ENCODE data around the gene TRIOBP.

The TRIOBP gene

DNA sequence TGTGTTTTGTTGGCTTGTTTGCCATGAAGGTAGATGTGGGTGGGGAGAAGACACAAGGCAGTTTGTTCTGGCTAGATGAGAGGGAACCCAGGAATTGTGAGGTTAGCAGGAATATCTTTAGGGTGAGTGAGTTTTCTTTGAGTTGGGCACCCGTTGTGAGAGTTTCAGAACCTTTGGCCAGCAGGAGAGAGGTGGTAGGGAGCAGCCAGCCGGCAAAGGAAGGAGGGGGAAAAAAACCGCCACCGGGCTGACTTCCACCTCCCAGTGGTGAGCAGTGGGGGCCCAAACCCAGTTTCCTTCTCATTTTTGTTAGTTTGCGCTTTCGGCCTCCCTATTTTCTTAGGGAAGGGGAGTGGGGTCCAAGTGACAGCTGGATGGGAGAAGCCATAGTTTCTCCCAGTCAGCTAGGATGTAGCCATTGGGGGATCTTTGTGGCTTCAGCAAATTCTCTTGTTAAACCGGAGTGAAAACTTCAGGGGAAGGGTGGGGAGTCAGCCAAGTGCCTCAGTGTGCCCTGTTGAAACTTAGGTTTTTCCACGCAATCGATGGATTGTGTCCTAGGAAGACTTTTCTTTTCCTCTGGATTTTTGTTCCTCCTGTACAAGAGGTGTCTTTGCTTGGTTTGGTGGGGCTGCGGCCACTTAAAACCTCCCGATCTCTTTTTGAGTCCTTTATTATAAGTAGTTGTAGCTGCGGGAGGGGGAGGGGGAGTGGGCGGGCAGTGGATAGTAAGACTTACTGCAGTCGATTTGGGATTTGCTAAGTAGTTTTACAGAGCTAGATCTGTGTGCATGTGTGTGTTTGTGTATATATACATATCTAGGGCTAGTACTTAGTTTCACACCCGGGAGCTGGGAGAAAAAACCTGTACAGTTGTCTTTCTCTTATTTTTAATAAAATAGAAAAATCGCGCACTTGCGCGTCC, 109.8 kb downstream of the TRIOBP start:
- DNase-seq = no peak

- peak; percentile 87 for DNase-seq
These were observed 110.8 kb downstream of the TRIOBP start, which contains the start of gene GCAT for GRCh38 chr22:37807410-37808293. TSS of gene GCAT (plus strand) at chr22:37807934. CDS start at chr22:37807968, 34 bp downstream.

- DNase-seq = no peak
These were observed 111.4 kb downstream of the TRIOBP start for GRCh38 chr22:37808294-37808657.

- no peak for DNase-seq
These were observed 113.0 kb downstream of the TRIOBP start for GRCh38 chr22:37809672-37810333.

- DNase-seq = no peak
These were observed 115.0 kb downstream of the TRIOBP start for GRCh38 chr22:37811867-37812266.

DNA sequence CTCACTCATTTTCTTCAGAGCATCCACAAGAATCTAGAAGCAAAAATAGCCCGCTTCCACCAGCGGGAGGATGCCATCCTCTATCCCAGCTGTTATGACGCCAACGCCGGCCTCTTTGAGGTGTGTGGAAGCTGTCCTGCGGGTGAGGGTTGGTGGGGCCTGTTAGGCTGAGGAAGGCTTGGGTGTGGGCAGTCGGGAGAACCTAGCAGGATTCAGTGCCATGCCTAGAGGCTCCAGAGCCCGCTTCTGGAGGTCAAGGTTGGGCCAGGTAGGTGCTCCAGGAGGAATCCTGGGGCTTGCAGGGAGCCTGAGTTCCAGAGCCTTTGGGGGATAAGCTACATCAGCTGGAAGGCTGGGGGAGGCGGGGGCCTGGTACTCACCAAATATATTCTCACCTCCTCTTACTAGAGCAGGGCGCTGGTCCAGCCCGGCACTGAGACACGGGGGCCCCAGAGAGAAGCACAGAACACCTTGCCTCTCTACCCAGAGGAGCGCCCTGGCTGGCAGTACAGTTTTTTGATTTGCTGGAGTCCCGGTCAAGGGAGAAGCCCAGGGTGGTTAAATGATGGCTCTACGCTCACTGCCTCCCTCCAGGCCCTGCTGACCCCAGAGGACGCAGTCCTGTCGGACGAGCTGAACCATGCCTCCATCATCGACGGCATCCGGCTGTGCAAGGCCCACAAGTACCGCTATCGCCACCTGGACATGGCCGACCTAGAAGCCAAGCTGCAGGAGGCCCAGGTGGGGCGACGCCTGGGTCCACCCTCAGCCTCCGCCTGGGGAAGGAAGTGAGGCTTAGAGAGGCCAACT, 116.2 kb downstream of the TRIOBP start:
- DNase-seq = no peak

DNA sequence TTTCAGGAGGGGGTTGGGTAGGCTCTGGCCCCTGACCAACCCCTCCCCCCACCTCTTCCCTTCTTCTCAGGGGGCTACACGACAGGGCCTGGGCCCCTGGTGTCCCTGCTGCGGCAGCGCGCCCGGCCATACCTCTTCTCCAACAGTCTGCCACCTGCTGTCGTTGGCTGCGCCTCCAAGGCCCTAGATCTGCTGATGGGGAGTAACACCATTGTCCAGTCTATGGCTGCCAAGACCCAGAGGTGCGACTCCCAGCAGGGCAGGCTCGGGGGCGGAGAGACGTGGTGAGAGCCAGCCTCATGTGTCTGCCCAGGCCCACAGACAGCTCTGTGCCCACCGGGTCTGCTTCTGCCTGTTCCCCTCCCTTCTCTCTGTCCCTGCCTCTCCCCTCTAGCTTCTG, 118.7 kb downstream of the TRIOBP start:
- no peak for DNase-seq

GRCh38 chr22:37816543-37817180, 119.8 kb downstream of the TRIOBP start:
- no peak for DNase-seq

GRCh38 chr22:37817705-37818408, 121.0 kb downstream of the TRIOBP start:
- peak; percentile 64 for DNase-seq

DNA sequence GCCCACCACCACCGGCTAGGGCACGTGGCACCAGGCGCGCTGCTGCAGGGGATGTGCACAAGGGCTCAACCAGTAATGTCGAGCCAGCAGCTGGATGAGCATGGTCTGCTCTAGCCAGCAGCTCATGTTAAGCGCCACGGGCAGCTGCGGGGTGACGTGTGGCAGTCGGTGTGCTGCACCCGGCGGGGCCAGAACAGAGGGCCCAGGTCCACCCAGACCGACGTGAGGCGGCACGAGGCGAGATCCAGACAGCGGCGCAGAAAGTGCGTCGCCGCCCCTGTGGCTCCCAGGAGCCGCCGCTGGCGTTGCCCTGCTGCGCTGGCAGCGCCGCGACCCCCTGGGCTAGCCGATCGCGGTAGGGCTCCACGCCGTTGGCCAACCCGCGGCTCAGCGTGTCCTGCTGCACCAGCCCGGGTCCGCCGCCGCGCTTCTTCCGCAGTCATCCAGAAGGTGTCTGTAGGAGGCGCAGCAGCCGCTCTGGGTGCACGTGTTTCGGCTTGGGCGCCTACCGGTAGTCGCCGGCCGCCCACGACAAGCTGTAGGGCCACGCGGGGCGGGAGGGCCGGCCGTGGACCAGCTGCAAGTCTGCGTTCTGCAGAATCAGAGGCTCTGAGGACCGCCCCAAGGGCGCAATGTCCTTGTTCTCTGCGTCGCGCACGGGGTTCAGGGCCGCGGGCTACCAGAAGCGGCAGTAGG, 121.7 kb downstream of the TRIOBP start:
- DNase-seq = peak; percentile 52

GRCh38 chr22:37819105-37819433, 122.2 kb downstream of the TRIOBP start:
- DNase-seq = no peak

- DNase-seq = no peak
These were observed 123.5 kb downstream of the TRIOBP start for GRCh38 chr22:37820350-37820749.

DNA sequence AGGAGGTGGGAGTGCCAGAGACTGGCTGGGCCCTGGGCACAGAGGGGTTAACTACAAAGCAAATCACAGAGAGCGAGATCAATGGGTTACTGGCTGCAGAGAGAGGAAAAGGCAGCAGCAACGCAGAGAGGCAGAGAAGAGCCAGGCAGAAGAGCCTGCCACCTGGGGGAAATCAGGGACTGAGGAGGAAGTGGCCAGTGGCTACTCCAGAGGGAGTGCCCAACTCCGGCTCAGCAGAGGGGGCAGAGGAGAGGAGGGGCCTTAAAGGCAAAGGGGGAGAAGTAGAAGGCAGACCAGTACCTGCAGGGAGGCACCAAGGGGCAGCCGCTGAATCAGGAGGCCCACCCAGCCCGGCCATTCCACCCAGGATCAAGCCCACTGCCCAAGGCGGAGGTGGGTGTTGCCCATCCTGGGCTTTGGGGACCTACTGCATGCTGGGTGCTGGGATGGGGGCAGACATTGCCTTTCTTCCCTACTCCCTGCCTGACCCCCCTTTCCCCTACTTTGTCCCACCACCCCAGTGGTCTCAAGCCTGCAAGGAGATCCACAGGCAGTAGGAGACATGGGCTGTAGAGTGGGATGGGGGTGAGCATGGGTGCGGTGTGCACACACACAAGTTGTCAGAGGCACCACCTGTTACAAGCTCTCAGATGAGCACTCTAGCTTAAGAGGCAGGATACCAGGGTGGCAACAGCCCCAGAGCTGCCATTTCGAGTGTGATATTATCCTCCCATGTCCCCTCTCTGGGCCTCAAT, 125.4 kb downstream of the TRIOBP start:
- DNase-seq = no peak

DNA sequence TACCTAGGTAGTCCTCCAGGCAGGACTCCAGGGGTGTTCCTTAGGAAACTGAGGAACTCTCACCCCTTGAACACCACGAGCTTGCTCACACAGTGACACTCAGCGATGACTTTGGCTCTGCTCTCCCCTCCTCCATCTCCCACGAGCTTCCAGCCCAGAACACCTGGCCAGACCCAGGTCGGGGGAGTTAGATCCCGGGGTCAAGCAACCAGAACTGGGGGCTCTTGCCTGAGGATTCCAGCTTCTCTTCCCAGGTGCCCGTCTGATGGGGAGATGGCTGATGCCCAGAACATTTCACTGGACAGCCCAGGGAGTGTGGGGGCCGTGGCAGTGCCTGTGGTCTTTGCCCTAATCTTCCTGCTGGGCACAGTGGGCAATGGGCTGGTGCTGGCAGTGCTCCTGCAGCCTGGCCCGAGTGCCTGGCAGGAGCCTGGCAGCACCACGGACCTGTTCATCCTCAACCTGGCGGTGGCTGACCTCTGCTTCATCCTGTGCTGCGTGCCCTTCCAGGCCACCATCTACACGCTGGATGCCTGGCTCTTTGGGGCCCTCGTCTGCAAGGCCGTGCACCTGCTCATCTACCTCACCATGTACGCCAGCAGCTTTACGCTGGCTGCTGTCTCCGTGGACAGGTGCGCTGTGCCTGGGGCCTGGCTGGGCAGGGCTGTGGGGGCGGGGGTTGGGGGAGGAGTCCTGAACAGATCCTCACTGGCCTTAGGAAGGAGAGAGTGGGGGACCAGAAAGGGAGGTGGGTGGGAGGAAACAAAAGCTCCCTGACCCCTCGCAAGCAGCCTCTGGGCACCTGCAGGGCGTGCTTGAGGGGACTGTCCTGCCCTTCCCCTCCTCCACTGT, 126.5 kb downstream of the TRIOBP start, which contains the start of gene GALR3:
Gene GALR3, plus strand, starts transcription at position 249 of the 852 bp plus-strand sequence. Its CDS starts 25 bp downstream, at position 274.
- DNase-seq = no peak

DNA sequence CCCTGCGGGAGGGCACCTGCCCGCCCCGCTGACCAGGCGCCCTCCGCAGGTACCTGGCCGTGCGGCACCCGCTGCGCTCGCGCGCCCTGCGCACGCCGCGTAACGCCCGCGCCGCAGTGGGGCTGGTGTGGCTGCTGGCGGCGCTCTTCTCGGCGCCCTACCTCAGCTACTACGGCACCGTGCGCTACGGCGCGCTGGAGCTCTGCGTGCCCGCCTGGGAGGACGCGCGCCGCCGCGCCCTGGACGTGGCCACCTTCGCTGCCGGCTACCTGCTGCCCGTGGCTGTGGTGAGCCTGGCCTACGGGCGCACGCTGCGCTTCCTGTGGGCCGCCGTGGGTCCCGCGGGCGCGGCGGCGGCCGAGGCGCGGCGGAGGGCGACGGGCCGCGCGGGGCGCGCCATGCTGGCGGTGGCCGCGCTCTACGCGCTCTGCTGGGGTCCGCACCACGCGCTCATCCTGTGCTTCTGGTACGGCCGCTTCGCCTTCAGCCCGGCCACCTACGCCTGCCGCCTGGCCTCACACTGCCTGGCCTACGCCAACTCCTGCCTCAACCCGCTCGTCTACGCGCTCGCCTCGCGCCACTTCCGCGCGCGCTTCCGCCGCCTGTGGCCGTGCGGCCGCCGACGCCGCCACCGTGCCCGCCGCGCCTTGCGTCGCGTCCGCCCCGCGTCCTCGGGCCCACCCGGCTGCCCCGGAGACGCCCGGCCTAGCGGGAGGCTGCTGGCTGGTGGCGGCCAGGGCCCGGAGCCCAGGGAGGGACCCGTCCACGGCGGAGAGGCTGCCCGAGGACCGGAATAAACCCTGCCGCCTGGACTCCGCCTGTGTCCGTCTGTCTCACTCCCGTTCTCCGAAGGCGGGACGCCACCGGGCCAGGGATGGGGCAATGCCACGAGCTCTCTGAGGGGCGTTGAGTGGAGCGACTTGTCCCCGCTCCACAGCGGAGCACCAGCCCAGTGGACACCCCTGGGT, 128.1 kb downstream of the TRIOBP start:
- DNase-seq = no peak
